Activated CD8-positive, alpha-beta memory T cell treated with anti-CD3 and anti-CD28 coated beads, Interleukin-2, amount 50 U/mL, for 24 hours (primary cell): ENCODE results near the gene MAN1A2.

Source experiments
- DNase-seq: peaks from one replicate; pipeline ENCODE4 v3.0.0-alpha.2; 2020; ENCODE audit errors: extremely low read depth

Gene MAN1A2

DNA sequence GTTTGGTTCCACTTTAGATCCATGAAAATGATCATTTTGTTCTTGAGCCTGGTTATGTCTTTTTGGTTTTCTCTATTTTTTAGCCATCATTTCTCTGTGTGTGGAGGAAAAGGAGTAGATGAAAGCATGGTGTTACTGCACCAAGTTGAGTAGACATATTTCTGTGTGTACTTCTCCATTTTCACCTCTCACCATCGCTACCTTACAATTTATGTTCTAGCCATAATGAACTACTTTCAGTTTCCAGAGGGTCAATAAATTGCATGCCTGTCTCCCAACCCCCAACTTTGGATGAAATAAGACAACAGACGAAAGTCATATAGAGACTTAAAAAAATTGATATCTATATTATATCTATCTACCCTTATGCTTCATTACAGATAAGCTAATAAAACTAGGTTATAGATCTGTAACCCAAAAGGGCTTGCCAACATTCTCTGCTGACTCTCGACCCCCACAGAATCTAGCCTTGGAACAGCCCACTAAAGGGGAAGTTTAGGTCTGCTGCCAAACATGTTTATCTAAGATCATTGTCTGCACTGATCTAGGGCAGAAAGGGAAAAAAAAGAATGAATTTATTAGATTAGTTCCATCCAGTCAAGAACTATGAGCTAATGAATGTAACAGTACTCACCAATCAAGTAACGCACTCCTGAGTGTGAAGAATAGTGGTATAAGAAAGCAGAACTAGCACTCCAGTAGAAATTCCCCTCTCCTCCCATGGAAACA lies 7.5 kb upstream of the MAN1A2 start:
- DNase-seq, result no peak

- DNase-seq, result no peak
Measured at GRCh38 chr1:117362986-117363385, 4.3 kb upstream of the MAN1A2 start.

- no peak for DNase-seq
Measured at GRCh38 chr1:117363571-117364048, 3.6 kb upstream of the MAN1A2 start.

- no peak for DNase-seq
Measured at GRCh38 chr1:117364240-117364639, 3.0 kb upstream of the MAN1A2 start.

- no peak for DNase-seq
Measured at GRCh38 chr1:117365350-117366176, 1.7 kb upstream of the MAN1A2 start.

- peak; percentile 49 for DNase-seq
Measured at GRCh38 chr1:117366177-117367045, 838 bp upstream of the MAN1A2 start.

DNA sequence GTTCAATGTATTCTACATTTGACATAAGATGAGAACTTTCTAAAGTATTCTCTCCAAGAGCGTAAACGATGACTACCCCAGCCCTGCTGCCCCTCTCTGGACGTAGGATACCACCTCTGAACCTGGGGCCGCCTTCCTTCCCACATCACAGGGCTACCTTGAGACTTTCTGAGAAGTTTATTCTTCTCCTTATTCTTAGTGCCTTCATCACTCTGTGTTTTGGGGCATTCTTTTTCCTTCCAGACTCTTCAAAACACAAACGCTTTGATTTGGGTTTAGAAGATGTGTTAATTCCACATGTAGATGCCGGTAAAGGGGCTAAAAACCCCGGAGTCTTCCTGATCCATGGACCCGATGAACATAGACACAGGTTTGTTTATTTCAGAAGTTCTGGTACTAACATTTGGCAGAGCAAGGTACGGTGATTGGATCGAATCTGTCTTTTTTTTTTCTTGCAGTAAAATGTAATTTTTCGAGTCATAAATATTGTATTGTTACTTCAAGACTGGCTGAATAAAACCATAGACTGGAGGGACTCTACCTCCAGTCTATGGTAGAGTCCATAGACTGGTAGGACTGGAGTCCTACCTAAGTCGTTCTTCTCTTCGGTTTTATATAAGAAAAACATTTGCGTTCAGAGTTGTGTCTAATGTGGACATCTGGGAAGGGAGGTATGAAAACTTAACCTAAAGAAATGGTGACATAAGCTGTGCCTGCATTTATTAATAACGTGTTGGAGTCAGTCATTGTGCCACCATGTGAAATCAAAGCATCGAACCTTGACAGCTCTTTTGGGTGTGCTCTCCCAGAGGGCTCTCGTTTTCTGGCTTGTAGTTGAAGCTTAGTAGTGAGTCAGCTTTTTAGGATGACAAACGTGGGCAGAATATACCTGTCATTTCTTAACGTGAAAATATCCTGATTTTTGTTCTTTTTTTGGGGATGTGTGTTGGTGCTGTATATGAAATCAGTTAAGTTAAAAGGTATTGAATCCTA lies 1.2 kb downstream of the MAN1A2 start:
- DNase-seq, result no peak

DNA sequence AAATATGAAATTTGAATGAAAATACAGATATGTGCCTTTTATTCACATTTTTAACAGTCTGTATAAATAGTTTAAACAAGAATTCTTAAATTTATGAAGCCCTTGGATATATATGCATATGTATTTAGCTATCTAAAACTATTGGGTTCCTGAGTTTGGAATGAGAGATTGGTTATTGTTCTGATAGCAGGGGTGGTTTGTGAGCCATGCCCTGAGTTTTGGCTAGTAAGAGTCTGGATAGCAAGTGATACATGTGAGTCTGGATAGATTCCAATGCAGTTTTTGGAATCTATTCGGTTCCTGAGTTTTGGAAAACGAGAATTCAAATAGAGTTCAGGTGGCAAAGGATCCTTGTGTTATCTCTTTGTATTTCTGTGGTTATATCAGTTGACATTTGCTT lies 2.8 kb downstream of the MAN1A2 start:
- no peak for DNase-seq

- DNase-seq, result no peak
Measured at GRCh38 chr1:117370509-117370908, 3.3 kb downstream of the MAN1A2 start.

DNA sequence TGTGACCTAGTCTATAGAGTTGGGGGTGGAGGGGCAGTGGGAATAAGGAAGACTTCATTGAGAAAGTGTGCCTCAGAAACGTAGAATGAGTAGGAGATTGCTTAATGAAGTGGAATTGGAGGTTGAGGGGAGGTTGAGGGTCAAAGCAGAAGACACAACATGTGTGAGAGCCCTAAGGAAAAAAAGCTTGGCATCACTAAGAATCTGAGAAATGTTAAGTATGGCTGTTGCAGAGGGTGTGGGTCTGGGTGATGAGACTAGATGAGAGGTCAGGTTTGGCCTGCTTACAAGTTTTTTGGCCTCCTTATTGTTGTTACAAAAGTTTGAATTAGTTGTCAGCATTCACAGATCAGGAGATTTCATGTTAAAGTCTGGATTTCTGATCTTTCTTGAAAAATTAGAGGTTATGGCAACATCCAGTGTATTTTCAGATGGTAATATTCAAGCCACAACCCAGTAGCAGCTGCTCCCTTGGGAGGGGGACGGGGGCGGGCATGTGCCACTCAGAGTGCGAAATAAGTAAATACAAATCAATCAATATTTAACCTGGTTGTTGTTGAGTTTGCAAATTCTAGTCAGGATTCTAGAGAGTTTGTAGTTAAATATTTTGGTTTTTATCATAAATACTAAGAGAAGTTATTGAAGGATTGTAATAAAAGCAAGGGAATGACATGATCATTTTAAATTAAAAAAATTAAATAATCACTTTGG lies 4.3 kb downstream of the MAN1A2 start:
- no peak for DNase-seq

DNA sequence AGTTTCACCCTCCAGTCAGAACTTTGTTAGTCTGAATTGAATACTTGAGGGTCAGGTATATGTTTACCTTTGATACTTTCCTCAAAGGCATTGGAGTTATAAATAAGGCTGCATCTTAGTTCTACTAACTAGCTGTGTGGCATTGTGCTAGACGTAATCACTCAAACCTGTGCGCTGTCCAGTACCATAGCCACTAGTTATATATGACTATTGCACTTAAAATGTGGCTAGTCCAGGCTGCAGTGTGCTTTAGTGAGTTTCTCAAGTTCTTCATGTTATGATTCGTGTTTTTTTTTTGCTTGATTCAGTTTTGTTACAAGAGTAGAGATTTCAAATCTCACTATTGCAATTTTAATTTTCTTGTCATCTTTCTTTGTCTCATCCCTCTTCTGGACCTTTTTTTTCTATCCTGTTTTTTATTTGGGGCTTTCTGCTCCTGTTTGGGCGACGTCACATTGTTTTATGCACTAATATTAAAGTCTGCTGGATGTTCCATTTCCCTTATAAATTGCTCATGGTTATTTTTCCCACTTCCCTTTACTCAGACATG lies 5.7 kb downstream of the MAN1A2 start:
- DNase-seq, result no peak

DNA sequence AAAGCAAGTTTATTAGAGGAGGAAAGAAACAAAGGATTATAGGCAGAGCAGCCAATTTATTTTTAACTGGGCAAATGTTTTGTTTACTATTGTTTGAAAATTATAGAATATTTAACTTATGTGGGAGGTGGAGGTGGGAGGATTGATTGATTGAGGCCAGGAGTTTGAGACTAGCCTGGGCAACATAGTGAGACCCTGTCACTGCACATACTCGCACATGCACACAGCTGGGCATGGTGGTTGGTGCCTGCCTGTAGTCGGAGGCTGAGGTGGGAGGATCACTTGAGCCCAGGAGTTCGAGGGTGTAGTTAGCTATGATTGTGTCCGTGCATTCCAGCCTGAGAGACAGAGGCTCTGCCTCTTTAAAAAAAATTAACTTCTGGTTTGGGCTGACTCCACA lies 6.7 kb downstream of the MAN1A2 start:
- no peak for DNase-seq

- no peak for DNase-seq
Measured at GRCh38 chr1:117375327-117375726, 8.1 kb downstream of the MAN1A2 start.

DNA sequence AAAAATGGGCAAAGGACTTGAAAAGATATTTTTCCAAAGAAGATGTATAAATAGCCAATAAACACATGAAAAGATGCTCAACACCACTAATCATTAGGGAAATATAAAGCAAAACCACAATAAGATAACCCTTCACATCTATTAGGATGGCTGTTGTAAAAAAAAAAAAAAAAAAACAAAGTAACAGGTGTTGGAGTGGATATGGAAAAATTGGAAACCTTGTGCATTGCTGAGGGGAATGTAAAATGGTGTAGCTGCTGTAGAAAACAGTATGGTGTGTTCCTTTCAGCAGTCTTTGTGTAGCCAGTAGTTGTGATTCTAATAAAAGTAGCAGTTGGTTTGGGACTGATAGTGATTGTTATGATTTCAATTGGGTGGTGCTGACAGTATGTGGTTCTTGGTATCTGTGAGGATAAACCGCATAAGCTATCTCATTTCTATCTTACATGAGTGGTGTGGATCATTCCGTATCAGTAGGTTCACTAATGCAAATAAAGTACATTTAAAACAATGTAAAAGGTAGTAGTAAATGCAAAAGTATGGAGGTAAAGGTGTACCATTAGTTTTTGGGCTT lies 19.9 kb downstream of the MAN1A2 start:
- DNase-seq, result no peak

- no peak for DNase-seq
Measured at GRCh38 chr1:117388328-117388727, 21.1 kb downstream of the MAN1A2 start.

DNA sequence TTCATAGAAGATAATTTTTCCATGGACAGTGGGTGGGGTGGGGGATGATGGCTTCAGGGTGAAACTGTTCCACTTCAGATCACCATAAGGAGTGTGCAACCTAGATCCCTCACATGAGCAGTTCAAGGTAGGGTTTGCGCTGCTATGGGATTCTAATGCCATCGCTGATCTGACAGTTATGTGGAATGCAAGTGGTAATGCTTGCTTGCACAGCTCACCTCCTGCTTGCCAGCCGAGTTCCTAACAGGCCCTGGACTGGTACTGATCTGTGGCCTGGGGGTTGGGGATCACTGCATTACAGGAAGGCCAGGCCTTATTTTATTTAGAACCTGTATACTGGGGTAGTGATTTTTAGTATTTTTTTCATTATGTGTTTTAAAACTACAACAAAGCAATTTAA lies 22.0 kb downstream of the MAN1A2 start:
- DNase-seq, result no peak

DNA sequence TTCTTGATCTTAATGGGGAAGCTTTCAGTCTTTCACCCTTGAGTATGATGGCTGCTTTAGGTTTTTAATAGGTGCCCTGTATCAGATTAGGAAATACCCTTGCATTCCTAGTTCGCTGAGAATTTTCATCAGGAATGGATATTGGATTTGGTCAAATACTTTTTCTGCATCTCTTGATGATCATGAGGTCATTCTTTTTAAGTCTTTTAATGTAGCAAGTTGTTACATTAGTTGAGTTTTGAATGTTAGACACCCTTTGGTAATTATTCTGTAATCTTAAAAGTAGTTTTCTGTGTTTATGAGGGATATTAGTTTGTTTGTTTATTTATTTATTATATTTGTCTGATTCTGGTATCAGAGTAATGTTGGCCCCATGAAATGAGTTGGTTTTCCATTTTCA lies 22.5 kb downstream of the MAN1A2 start:
- no peak for DNase-seq

GRCh38 chr1:117392771-117393170 lies 25.5 kb downstream of the MAN1A2 start:
- no peak for DNase-seq

- no peak for DNase-seq
Measured at GRCh38 chr1:117396074-117396473, 28.8 kb downstream of the MAN1A2 start.

DNA sequence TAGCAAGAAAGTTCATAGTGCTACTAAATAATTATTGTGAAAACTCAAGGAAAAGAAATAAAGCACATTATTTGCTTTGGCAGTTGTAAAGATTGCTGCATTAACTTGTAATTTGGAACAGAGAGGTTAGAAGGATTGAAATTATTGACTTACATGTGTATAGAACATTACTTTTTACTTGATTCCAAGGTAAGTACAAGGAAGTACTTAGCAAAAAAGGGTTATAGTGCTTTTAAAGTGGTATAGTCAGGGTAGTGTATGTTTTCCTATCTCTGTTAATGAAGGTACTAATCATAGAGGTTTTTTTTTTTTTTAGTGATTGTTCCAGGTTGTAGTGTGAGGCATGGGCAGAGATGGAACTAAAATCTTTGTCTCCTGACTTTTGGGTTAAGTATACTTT lies 29.4 kb downstream of the MAN1A2 start:
- no peak for DNase-seq
